ENCODE results near the gene MBD1.

MBD1 gene

GRCh38 chr18:50286391-50287027 lies 5.2 kb upstream of the MBD1 start:
- TF ChIP-seq LEF1 (IDR thresholded peaks at IDR 0.05; ENCODE audit: borderline replicate concordance) (no peak), BHLHE40 (IDR thresholded peaks at IDR 0.05; ENCODE audit: borderline replicate concordance) (no peak), L3MBTL2 (conservative IDR thresholded peaks at IDR 0.05) (no peak), CTBP1 (IDR thresholded peaks at IDR 0.05; ENCODE audit: borderline replicate concordance) (no peak)
- ChIA-PET POLR2A (no interaction called here), CTCF (interaction anchor here (0.6 kb wide), 1 partner anchor 71 kb away, joined by 3 read pairs; no protein-coding TSS in a partner anchor)
- DNase-seq (ENCODE audit: extremely low spot score) = no peak

GRCh38 chr18:50285631-50286321 lies 4.5 kb upstream of the MBD1 start:
- ChIA-PET POLR2A (no interaction called here), CTCF (interaction anchor here (0.6 kb wide), 1 partner anchor 71 kb away, joined by 3 read pairs; no protein-coding TSS in a partner anchor)
- no peak for DNase-seq (ENCODE audit: extremely low spot score)
- no peak for TF ChIP-seq CTBP1 (IDR thresholded peaks at IDR 0.05; ENCODE audit: borderline replicate concordance)
- TF ChIP-seq FOXA1 (IDR thresholded peaks at IDR 0.05) = no peak
- TF ChIP-seq HDGF (IDR thresholded peaks at IDR 0.05; ENCODE audit: borderline replicate concordance) = no peak
- TF ChIP-seq LEF1 (IDR thresholded peaks at IDR 0.05; ENCODE audit: borderline replicate concordance) = no peak

- DNase-seq (ENCODE audit: extremely low spot score) = no peak
- ChIA-PET CTCF (no interaction called here), POLR2A (no interaction called here)
- no peak for TF ChIP-seq TARDBP (IDR thresholded peaks at IDR 0.05)
- TF ChIP-seq L3MBTL2 (conservative IDR thresholded peaks at IDR 0.05) = no peak
- TF ChIP-seq LEF1 (IDR thresholded peaks at IDR 0.05; ENCODE audit: borderline replicate concordance) = no peak
- no peak for TF ChIP-seq CTBP1 (IDR thresholded peaks at IDR 0.05; ENCODE audit: borderline replicate concordance)
- no peak for TF ChIP-seq BHLHE40 (IDR thresholded peaks at IDR 0.05; ENCODE audit: borderline replicate concordance)
- TF ChIP-seq SP1 (IDR thresholded peaks at IDR 0.05) = no peak
- TF ChIP-seq FOXK2 (IDR thresholded peaks at IDR 0.05) = no peak
- TF ChIP-seq ARNT (IDR thresholded peaks at IDR 0.05) = no peak
- TF ChIP-seq HDGF (IDR thresholded peaks at IDR 0.05; ENCODE audit: borderline replicate concordance) = no peak
Observed at GRCh38 chr18:50285071-50285470, 3.7 kb upstream of the MBD1 start.

- ChIA-PET POLR2A (no interaction called here), CTCF (no interaction called here)
- no peak for TF ChIP-seq L3MBTL2 (conservative IDR thresholded peaks at IDR 0.05)
- TF ChIP-seq HDGF (IDR thresholded peaks at IDR 0.05; ENCODE audit: borderline replicate concordance) = no peak
- no peak for TF ChIP-seq ZNF384 (IDR thresholded peaks at IDR 0.05)
- TF ChIP-seq CTBP1 (IDR thresholded peaks at IDR 0.05; ENCODE audit: borderline replicate concordance) = no peak
- TF ChIP-seq NFRKB (IDR thresholded peaks at IDR 0.05) = no peak
- TF ChIP-seq BHLHE40 (IDR thresholded peaks at IDR 0.05; ENCODE audit: borderline replicate concordance) = no peak
- no peak for TF ChIP-seq SUZ12 (IDR thresholded peaks at IDR 0.05)
- TF ChIP-seq FOXM1 (IDR thresholded peaks at IDR 0.05; ENCODE audit: borderline replicate concordance) = no peak
- no peak for TF ChIP-seq FOXA1 (IDR thresholded peaks at IDR 0.05)
- no peak for TF ChIP-seq FOXK2 (IDR thresholded peaks at IDR 0.05)
- no peak for TF ChIP-seq LEF1 (IDR thresholded peaks at IDR 0.05; ENCODE audit: borderline replicate concordance)
- no peak for TF ChIP-seq ARNT (IDR thresholded peaks at IDR 0.05)
- no peak for DNase-seq (ENCODE audit: extremely low spot score)
Observed at GRCh38 chr18:50284255-50284885, 3.0 kb upstream of the MBD1 start.

- TF ChIP-seq LEF1 (IDR thresholded peaks at IDR 0.05; ENCODE audit: borderline replicate concordance) (no peak), L3MBTL2 (conservative IDR thresholded peaks at IDR 0.05) (no peak), TARDBP (IDR thresholded peaks at IDR 0.05) (no peak), SUZ12 (IDR thresholded peaks at IDR 0.05) (no peak), CTBP1 (IDR thresholded peaks at IDR 0.05; ENCODE audit: borderline replicate concordance) (no peak), HDGF (IDR thresholded peaks at IDR 0.05; ENCODE audit: borderline replicate concordance) (no peak), SP1 (IDR thresholded peaks at IDR 0.05) (no peak)
- DNase-seq (ENCODE audit: extremely low spot score) = no peak
- ChIA-PET CTCF (no interaction called here), POLR2A (no interaction called here)
Observed at GRCh38 chr18:50283469-50284209, 2.3 kb upstream of the MBD1 start.

- no peak for DNase-seq (ENCODE audit: extremely low spot score)
- TF ChIP-seq SUZ12 (IDR thresholded peaks at IDR 0.05) (no peak), FOXM1 (IDR thresholded peaks at IDR 0.05; ENCODE audit: borderline replicate concordance) (no peak), NFRKB (IDR thresholded peaks at IDR 0.05) (no peak), HDGF (IDR thresholded peaks at IDR 0.05; ENCODE audit: borderline replicate concordance) (no peak), ELF4 (IDR thresholded peaks at IDR 0.05) (no peak), LEF1 (IDR thresholded peaks at IDR 0.05; ENCODE audit: borderline replicate concordance) (no peak), FOXA1 (IDR thresholded peaks at IDR 0.05) (no peak), BHLHE40 (IDR thresholded peaks at IDR 0.05; ENCODE audit: borderline replicate concordance) (no peak), TARDBP (IDR thresholded peaks at IDR 0.05) (no peak), ZNF384 (IDR thresholded peaks at IDR 0.05) (no peak), CTBP1 (IDR thresholded peaks at IDR 0.05; ENCODE audit: borderline replicate concordance) (no peak), PKNOX1 (IDR thresholded peaks at IDR 0.05) (no peak), SP1 (IDR thresholded peaks at IDR 0.05) (no peak), FOXK2 (IDR thresholded peaks at IDR 0.05) (no peak), ARNT (IDR thresholded peaks at IDR 0.05) (no peak), L3MBTL2 (conservative IDR thresholded peaks at IDR 0.05) (no peak)
- POLR2A ChIA-PET = no interaction called here
- CTCF ChIA-PET = no interaction called here
Observed at GRCh38 chr18:50282521-50283335, 1.4 kb upstream of the MBD1 start.
